ENCODE results near the gene PRR12.

DNA sequence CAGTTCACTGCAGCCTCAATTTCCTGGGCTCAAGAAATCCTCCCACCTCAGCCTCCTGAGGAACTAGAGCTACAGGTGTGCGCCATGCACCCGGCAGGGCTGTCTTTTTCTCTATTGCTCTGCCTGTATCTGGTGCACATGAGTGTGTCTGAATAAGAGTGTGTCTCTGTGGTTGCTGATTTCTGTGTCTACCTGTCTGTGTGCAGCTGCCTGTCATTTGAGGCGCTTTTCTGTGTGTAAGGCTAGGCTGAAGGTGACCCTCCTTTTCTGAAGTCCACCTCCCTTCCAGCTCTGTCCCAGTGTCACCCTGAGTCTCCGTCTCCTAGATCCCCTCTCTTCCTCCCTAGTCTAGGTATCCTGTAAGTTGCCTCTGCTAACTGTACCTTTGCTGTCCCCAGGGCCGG is 1.5 kb upstream of the PRR12 start:
- TF ChIP-seq, protein P1, sequence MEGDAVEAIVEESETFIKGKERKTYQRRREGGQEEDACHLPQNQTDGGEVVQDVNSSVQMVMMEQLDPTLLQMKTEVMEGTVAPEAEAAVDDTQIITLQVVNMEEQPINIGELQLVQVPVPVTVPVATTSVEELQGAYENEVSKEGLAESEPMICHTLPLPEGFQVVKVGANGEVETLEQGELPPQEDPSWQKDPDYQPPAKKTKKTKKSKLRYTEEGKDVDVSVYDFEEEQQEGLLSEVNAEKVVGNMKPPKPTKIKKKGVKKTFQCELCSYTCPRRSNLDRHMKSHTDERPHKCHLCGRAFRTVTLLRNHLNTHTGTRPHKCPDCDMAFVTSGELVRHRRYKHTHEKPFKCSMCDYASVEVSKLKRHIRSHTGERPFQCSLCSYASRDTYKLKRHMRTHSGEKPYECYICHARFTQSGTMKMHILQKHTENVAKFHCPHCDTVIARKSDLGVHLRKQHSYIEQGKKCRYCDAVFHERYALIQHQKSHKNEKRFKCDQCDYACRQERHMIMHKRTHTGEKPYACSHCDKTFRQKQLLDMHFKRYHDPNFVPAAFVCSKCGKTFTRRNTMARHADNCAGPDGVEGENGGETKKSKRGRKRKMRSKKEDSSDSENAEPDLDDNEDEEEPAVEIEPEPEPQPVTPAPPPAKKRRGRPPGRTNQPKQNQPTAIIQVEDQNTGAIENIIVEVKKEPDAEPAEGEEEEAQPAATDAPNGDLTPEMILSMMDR (conservative IDR thresholded peaks at IDR 0.05 in 1 of 2, IDR thresholded peaks at IDR 0.05 in 1 of 2; ENCODE audit: extremely low read depth in 1 of 2, insufficient read depth in 1 of 2, low read depth in 1 of 2, low read length in 2 of 2): no peak
- TF ChIP-seq EZH2 (IDR thresholded peaks at IDR 0.05; ENCODE audit: borderline replicate concordance, low read length): no peak
